ENCODE results near the gene IMMP1L.

GRCh38 chr11:31512117-31512516 is 2.7 kb upstream of the IMMP1L start:
- TF ChIP-seq, protein P1, sequence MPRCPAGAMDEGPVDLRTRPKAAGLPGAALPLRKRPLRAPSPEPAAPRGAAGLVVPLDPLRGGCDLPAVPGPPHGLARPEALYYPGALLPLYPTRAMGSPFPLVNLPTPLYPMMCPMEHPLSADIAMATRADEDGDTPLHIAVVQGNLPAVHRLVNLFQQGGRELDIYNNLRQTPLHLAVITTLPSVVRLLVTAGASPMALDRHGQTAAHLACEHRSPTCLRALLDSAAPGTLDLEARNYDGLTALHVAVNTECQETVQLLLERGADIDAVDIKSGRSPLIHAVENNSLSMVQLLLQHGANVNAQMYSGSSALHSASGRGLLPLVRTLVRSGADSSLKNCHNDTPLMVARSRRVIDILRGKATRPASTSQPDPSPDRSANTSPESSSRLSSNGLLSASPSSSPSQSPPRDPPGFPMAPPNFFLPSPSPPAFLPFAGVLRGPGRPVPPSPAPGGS (IDR thresholded peaks at IDR 0.05): no peak
- TF ChIP-seq CTCF (IDR thresholded peaks at IDR 0.05): no peak
- TF ChIP-seq NFE2L2 (conservative IDR thresholded peaks at IDR 0.05; ENCODE audit: low read length): no peak
- no peak for TF ChIP-seq POLR2A (IDR thresholded peaks at IDR 0.05; ENCODE audit: low read length)
- no peak for TF ChIP-seq JUNB (IDR thresholded peaks at IDR 0.05)
- no peak for TF ChIP-seq PBX3 (IDR thresholded peaks at IDR 0.05)
- no peak for TF ChIP-seq NR3C1 (IDR thresholded peaks at IDR 0.05)
- TF ChIP-seq EP300 (IDR thresholded peaks at IDR 0.05): no peak
- no peak for TF ChIP-seq ATOH8 (CRISPR knock-in tag; IDR thresholded peaks at IDR 0.05; ENCODE audit: low read depth)
- no peak for TF ChIP-seq POLR2AphosphoS2 (conservative IDR thresholded peaks at IDR 0.05; ENCODE audit: low read length)
- TF ChIP-seq, protein P2, sequence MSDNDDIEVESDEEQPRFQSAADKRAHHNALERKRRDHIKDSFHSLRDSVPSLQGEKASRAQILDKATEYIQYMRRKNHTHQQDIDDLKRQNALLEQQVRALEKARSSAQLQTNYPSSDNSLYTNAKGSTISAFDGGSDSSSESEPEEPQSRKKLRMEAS (IDR thresholded peaks at IDR 0.05): no peak

Data from A549 (cell line).